GM12878 (cell line): Measurements from ENCODE around the gene LIMS1.

Experiments used
- CBFB ChIP-seq: IDR thresholded peaks from 2 replicates; pipeline ENCODE4 v1.6.1; 2016; ENCODE audit warnings: antibody characterized with exemption, low read depth
- CREM ChIP-seq: IDR thresholded peaks from 2 replicates; pipeline ENCODE4 v1.6.1; 2014; ENCODE audit warnings: antibody characterized with exemption, low read depth
- CTCF ChIP-seq, 3 experiments: IDR thresholded peaks in 2 of 3; conservative IDR thresholded peaks in 1 of 3; 2 replicates each; pipeline ENCODE4 v1.5.1; 2011; ENCODE audit warnings: low read depth in 3 of 3, low read length in 3 of 3, mild to moderate bottlenecking in 3 of 3, control low read depth in 2 of 3, moderate library complexity in 2 of 3, inconsistent platforms in 1 of 3, mixed read lengths in 1 of 3; ENCODE audit not compliant: control insufficient read depth in 2 of 3, insufficient read depth in 1 of 3; ENCODE audit errors: extremely low read depth in 1 of 3
- EZH2 ChIP-seq: IDR thresholded peaks from 2 replicates; pipeline ENCODE4 v1.6.1; 2012; ENCODE audit warnings: low read depth, mild to moderate bottlenecking, control low read depth, inconsistent platforms, low read length, borderline replicate concordance; ENCODE audit not compliant: control insufficient read depth
- JUND ChIP-seq: IDR thresholded peaks from 2 replicates; pipeline ENCODE4 v1.6.1; 2012; ENCODE audit warnings: low read depth, mild to moderate bottlenecking, low read length, improper control_type of control experiment, moderate library complexity
- REST ChIP-seq: IDR thresholded peaks from 2 replicates; pipeline ENCODE4 v1.6.1; 2012; ENCODE audit warnings: mild to moderate bottlenecking, low read depth, low read length
- ZBTB33 ChIP-seq: fragments of 450-650 bp; IDR thresholded peaks from 2 replicates; pipeline ENCODE4 v1.6.1; 2017; ENCODE audit warnings: mild to moderate bottlenecking
- ZNF274 ChIP-seq: IDR thresholded peaks from one replicate; pipeline ENCODE4 v1.8.0; 2011; ENCODE audit not compliant: insufficient read length, insufficient read depth
- TF ChIP-seq, protein P1 (sequence below): IDR thresholded peaks from 2 replicates; pipeline ENCODE4 v1.6.1; 2011; ENCODE audit warnings: borderline replicate concordance, low read depth, mild to moderate bottlenecking, moderate library complexity, mixed read lengths, low read length; ENCODE audit not compliant: insufficient read depth; ENCODE audit errors: extremely low read length

DNA sequence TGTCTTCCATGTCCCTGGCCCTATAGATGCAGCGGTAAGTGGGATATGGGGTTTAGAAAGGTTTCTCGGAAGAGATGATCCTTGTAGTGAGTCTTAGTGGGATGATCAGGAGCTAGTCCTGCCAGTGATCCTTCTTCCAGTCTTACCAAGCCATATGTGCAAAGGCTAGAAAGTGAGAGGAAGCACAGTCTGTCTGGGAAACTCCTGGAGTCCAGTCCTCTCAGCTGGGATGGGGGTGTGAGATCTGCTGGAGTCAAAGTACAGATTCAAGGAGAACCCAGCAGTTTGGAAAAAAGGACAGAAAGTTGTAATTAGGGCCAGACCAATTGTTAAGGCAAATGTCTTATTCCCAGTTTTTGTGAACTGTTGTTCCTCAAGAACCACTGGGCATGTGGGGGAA is 83.3 kb downstream of the LIMS1 start:
- no peak for TF ChIP-seq CTCF (IDR thresholded peaks at IDR 0.05 in 2 of 3, conservative IDR thresholded peaks at IDR 0.05 in 1 of 3; ENCODE audit: control insufficient read depth in 2 of 3, extremely low read depth in 1 of 3, insufficient read depth in 1 of 3, low read depth in 3 of 3, low read length in 3 of 3)
- TF ChIP-seq JUND = no peak
- TF ChIP-seq CBFB = no peak
- TF ChIP-seq, protein P1, sequence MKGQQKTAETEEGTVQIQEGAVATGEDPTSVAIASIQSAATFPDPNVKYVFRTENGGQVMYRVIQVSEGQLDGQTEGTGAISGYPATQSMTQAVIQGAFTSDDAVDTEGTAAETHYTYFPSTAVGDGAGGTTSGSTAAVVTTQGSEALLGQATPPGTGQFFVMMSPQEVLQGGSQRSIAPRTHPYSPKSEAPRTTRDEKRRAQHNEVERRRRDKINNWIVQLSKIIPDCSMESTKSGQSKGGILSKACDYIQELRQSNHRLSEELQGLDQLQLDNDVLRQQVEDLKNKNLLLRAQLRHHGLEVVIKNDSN = no peak
- TF ChIP-seq REST = no peak
- TF ChIP-seq ZBTB33 = no peak
- no peak for TF ChIP-seq EZH2
- TF ChIP-seq CREM = no peak
- no peak for TF ChIP-seq ZNF274
